Upper lobe of left lung (tissue), 6 donors: ENCODE data around the gene ATM. TPM values are rescaled to one million over a fixed set of nuclear protein-coding genes. Genes with fewer than 3 reads are reported as not detected.

Source experiments
- ATAC-seq, 2 donors: fragments of 200-7000 bp; cut with Tn5 transposase; one replicate each; pipeline ENCODE4 v1.9.1; 2022; ENCODE audit warnings: mild to moderate bottlenecking in 2 of 2, moderate library complexity in 2 of 2; ENCODE audit not compliant: low FRiP score in 2 of 2
- DNase-seq, 2 donors: peaks; one replicate each; pipeline ENCODE4 v3.0.0-alpha.2; 2019 to 2020
- H3K27ac ChIP-seq, 4 donors: fragments of 200-600 bp; sonication (generic); one replicate each; pipeline ENCODE4 v1.5.1; 2016 to 2019
- H3K27me3 ChIP-seq, 4 donors: fragments of 200-600 bp; sonication (generic); one replicate each; pipeline ENCODE4 v1.5.1; 2017 to 2019
- H3K36me3 ChIP-seq, 4 donors: fragments of 200-600 bp; sonication (generic); one replicate each; pipeline ENCODE4 v1.5.1; 2016 to 2019
- H3K4me1 ChIP-seq, 4 donors: fragments of 200-600 bp; sonication (generic); one replicate each; pipeline ENCODE4 v1.5.1; 2018 to 2019
- H3K4me3 ChIP-seq, 4 donors: fragments of 200-600 bp; sonication (generic); one replicate each; pipeline ENCODE4 v1.5.1; 2017 to 2019; ENCODE audit warnings: mild to moderate bottlenecking in 2 of 4, moderate library complexity in 1 of 4
- H3K9me3 ChIP-seq, 4 donors: fragments of 200-600 bp; sonication (generic); one replicate each; pipeline ENCODE4 v1.5.1; 2018 to 2019
- CTCF ChIP-seq, 6 experiments: fragments of 450-650 bp in 4 of 6; fragments of 200-600 bp in 2 of 6; sonication (generic) in 2 of 6; IDR thresholded peaks; one replicate each; pipeline ENCODE4 v1.5.1; 2016 to 2019; ENCODE audit warnings: antibody characterized with exemption in 6 of 6
- EP300 ChIP-seq, 4 donors: sonication (generic); formaldehyde crosslinking; IDR thresholded peaks; one replicate each; pipeline ENCODE4 v1.5.1; 2017; ENCODE audit warnings: antibody characterized with exemption in 4 of 4, control low read depth in 2 of 4
- POLR2A ChIP-seq, 4 donors: fragments of 450-650 bp; IDR thresholded peaks; one replicate each; pipeline ENCODE4 v1.5.1; 2016 to 2017; ENCODE audit warnings: antibody characterized with exemption in 4 of 4, mild to moderate bottlenecking in 2 of 4
- POLR2AphosphoS5 ChIP-seq, 2 donors: sonication (generic); formaldehyde crosslinking; IDR thresholded peaks; one replicate each; pipeline ENCODE4 v1.5.1; 2017; ENCODE audit warnings: antibody characterized with exemption in 2 of 2
- WGBS, 2 donors: methylation state at CpG; one replicate each; pipeline ENCODE4 v1.1.5; 2017 to 2018; 5-methylcytosine and 5-hydroxymethylcytosine counted together
- total RNA-seq, 6 donors: library from RNA; depleted of rRNA in 4 of 6; stranded (reverse); fragments of >200 nt in 4 of 6; gene quantifications; one replicate each; pipeline versions ENCODE4 v1.1.0 to v1.2.1, GENCODE V29; 2016 to 2021
- donor health status: DM: no; HTN: no; CAD: no; lungs with moderate emphysema.
- donor health status: DM: no; HTN: yes; CAD: no; lungs with severe emphysema.

The ATM gene
- total RNA-seq, 6 donors from 2014 or later = 37.9 to 248 (median 62.6) TPM

- H3K9me3 ChIP-seq = no peaks in the 10 kb centered on the region
- 96 to 98% methylated on average over 5 of the region's 6 CpGs for WGBS, 2 donors
- peak in 1 of 2 donors; percentile 52 for DNase-seq
- H3K4me1 ChIP-seq = peaks cover 0 to 4% (median 1%) of the 10 kb centered on the region in 4 donors
- no peaks in the 10 kb centered on the region for H3K27me3 ChIP-seq
- H3K36me3 ChIP-seq = peaks cover 0 to 59% (median 24%) of the 10 kb centered on the region in 4 donors
- no peak overlapping the region for H3K27ac ChIP-seq
- no peak for ATAC-seq
- TF ChIP-seq POLR2AphosphoS5 (IDR thresholded peaks at IDR 0.05) (no peak), CTCF (IDR thresholded peaks at IDR 0.05) (no peak)
- no peak overlapping the region for H3K4me3 ChIP-seq
These were observed 15.2 kb upstream of the ATM start for GRCh38 chr11:108207683-108208060.

- H3K27ac ChIP-seq = no peak overlapping the region
- H3K9me3 ChIP-seq = no peaks in the 10 kb centered on the region
- H3K4me1 ChIP-seq = peaks cover 0 to 3% (median 0%) of the 10 kb centered on the region in 4 donors
- H3K4me3 ChIP-seq = no peak overlapping the region
- H3K27me3 ChIP-seq = no peaks in the 10 kb centered on the region
- H3K36me3 ChIP-seq = peaks cover 0 to 62% (median 27%) of the 10 kb centered on the region in 4 donors
- TF ChIP-seq POLR2A (IDR thresholded peaks at IDR 0.05) = no peak
- TF ChIP-seq EP300 (IDR thresholded peaks at IDR 0.05) = no peak
- TF ChIP-seq CTCF (IDR thresholded peaks at IDR 0.05) = no peak
- TF ChIP-seq POLR2AphosphoS5 (IDR thresholded peaks at IDR 0.05) = no peak
- DNase-seq (no peak), ATAC-seq (no peak)
- 89 to 93% methylated on average over 1 of the region's 1 CpG for WGBS, 2 donors
These were observed 12.4 kb upstream of the ATM start for GRCh38 chr11:108210441-108210840.

GRCh38 chr11:108213784-108214183, 9.1 kb upstream of the ATM start:
- H3K27me3 ChIP-seq = no peaks in the 10 kb centered on the region
- H3K27ac ChIP-seq = no peak overlapping the region
- H3K4me1 ChIP-seq = peaks cover 0 to 6% (median 1%) of the 10 kb centered on the region in 4 donors
- ATAC-seq (no peak), DNase-seq (no peak)
- no peaks in the 10 kb centered on the region for H3K9me3 ChIP-seq
- peaks cover 0 to 34% (median 11%) of the 10 kb centered on the region in 4 donors for H3K36me3 ChIP-seq
- no peak for TF ChIP-seq POLR2A (IDR thresholded peaks at IDR 0.05)
- TF ChIP-seq EP300 (IDR thresholded peaks at IDR 0.05) = no peak
- TF ChIP-seq CTCF (IDR thresholded peaks at IDR 0.05) = no peak
- TF ChIP-seq POLR2AphosphoS5 (IDR thresholded peaks at IDR 0.05) = no peak
- no peak overlapping the region for H3K4me3 ChIP-seq
- WGBS, 2 donors = 44 to 94% methylated on average over 2 of the region's 2 CpGs

GRCh38 chr11:108216988-108217387, 5.9 kb upstream of the ATM start:
- 64 to 67% methylated on average over 4 of the region's 4 CpGs for WGBS, 2 donors
- ATAC-seq = no peak
- TF ChIP-seq EP300 (IDR thresholded peaks at IDR 0.05) (no peak), POLR2A (IDR thresholded peaks at IDR 0.05) (no peak), POLR2AphosphoS5 (IDR thresholded peaks at IDR 0.05) (no peak)

GRCh38 chr11:108218455-108218854, 4.4 kb upstream of the ATM start:
- Histone ChIP-seq H3K27me3 (no peaks in the 10 kb centered on the region), H3K9me3 (no peaks in the 10 kb centered on the region), H3K4me1 (peaks cover 21 to 30% (median 25%) of the 10 kb centered on the region in 4 donors), H3K36me3 (peaks cover 0 to 4% (median 0%) of the 10 kb centered on the region in 4 donors), H3K4me3 (no peak overlapping the region), H3K27ac (no peak overlapping the region)
- 42 to 91% methylated on average over 2 of the region's 2 CpGs for WGBS, 2 donors
- no peak for ATAC-seq
- no peak for DNase-seq
- TF ChIP-seq POLR2A (IDR thresholded peaks at IDR 0.05) (no peak), EP300 (IDR thresholded peaks at IDR 0.05) (no peak), POLR2AphosphoS5 (IDR thresholded peaks at IDR 0.05) (no peak), CTCF (IDR thresholded peaks at IDR 0.05) (no peak)

More at GRCh38 chr11:108216988-108217387, 5.9 kb upstream of the ATM start:
- Histone ChIP-seq H3K4me1 (peaks cover 21 to 30% (median 24%) of the 10 kb centered on the region in 4 donors), H3K36me3 (peaks cover 0 to 12% (median 7%) of the 10 kb centered on the region in 4 donors), H3K9me3 (no peaks in the 10 kb centered on the region), H3K27ac (no peak overlapping the region), H3K27me3 (no peaks in the 10 kb centered on the region), H3K4me3 (no peak overlapping the region)
- DNase-seq = no peak
